Effector CD8-positive, alpha-beta T cell (primary cell): ENCODE data around the gene CXCR4.
A peak's percentile ranks its signal among the peaks of the same experiment; 100 is the strongest.

Experiments
- DNase-seq: peaks from one replicate; lab custom pipeline; 2025; lab: John Stamatoyannopoulos, UW

CXCR4 gene

GRCh38 chr2:136131961-136132824, 14.2 kb upstream of the CXCR4 start:
- peak; percentile 62 for DNase-seq

- DNase-seq: peak; percentile 27
Observed at GRCh38 chr2:136131484-136131960, 13.6 kb upstream of the CXCR4 start.

- no peak for DNase-seq
Observed at GRCh38 chr2:136130511-136130910, 12.6 kb upstream of the CXCR4 start.

- DNase-seq: no peak
Observed at GRCh38 chr2:136130045-136130444, 12.1 kb upstream of the CXCR4 start.

DNA sequence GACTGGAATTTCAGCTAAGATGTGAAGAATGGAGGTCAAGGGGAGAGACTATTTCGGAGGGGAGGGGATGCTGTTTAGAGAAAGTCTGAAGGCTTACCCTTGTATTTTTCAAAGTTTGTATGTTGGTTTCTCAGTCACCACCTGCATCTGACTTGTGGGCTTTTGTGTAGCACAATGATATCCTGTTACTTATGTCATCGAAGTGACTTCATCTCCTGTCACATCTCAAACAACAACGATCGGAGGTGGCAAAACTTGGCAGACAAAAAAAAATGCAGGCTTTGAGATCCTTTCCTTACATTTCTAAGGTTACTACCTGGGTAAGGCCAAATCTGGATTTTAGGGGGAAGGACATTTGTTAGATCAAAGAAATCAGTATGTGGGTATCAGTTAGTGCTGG, 11.7 kb upstream of the CXCR4 start:
- DNase-seq: peak; percentile 8

GRCh38 chr2:136128905-136129304, 11.0 kb upstream of the CXCR4 start:
- DNase-seq: no peak

GRCh38 chr2:136128366-136128765, 10.4 kb upstream of the CXCR4 start:
- DNase-seq: no peak

DNA sequence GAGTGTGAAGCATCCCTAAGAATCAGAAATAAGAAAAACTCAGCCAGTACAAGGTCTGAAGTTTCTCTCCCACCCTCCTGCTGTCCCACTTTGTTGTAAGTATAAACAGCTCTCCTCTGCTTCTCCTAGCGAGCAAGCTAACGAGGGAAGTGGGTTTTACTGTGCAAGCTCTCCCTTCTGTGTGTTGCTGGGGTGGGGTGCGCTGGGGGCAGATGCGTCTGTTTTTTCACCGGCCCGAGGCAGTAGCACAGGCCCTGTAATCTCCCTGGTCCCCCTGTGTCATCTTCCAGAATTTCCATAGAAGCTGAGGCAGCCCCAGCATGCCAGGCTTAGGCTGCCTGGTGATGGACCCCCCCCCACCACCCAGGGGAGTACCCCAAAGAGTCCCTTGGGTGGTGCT, 9.4 kb upstream of the CXCR4 start:
- no peak for DNase-seq

DNA sequence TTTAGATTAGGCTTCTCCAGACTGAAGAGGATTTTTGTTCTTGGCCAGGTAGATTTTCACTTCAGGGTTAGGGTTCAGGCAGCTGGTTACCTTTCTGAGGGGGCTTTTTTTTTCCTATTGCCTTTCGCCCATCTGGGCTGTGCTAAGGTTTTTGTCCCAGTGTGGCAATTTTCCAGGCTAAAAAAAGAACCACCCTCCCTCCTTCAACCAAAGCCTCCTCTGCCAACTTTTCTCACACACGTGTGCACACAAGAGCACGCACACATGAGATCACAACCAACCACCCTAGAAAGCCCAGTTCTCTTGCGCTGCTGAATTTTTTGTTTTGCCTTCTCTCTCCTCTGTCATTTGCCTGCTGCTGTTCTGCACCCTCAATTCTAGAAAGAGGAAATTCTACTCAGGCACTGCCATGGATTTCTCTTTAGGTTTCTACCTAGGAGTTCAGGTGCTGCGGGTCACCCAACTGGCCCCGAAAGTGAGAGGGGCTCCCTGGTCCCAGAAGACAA, 8.5 kb upstream of the CXCR4 start:
- no peak for DNase-seq

GRCh38 chr2:136126021-136126420, 8.1 kb upstream of the CXCR4 start:
- DNase-seq: no peak

GRCh38 chr2:136125236-136125635, 7.3 kb upstream of the CXCR4 start:
- DNase-seq: no peak

DNA sequence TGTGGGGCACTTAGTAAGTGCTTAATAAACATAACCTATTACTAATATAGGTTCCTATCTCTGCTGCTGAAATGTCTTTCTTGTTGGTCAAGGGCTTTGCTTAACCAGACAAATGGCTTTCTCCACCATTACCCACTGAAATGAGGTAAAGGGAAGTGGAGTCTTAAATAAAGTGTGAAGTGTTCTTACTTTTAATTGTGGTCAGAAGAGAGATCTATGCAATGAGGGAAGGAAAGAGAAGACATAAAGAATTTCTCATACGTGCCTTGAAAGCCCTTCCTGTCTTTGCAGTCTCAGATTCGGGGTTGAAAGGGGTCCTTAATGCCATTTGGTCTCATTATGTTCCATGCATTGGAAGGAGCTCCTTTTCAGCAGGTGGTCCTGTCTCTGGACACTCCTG, 6.9 kb upstream of the CXCR4 start:
- DNase-seq: no peak

- no peak for DNase-seq
Observed at GRCh38 chr2:136122661-136123060, 4.7 kb upstream of the CXCR4 start.

DNA sequence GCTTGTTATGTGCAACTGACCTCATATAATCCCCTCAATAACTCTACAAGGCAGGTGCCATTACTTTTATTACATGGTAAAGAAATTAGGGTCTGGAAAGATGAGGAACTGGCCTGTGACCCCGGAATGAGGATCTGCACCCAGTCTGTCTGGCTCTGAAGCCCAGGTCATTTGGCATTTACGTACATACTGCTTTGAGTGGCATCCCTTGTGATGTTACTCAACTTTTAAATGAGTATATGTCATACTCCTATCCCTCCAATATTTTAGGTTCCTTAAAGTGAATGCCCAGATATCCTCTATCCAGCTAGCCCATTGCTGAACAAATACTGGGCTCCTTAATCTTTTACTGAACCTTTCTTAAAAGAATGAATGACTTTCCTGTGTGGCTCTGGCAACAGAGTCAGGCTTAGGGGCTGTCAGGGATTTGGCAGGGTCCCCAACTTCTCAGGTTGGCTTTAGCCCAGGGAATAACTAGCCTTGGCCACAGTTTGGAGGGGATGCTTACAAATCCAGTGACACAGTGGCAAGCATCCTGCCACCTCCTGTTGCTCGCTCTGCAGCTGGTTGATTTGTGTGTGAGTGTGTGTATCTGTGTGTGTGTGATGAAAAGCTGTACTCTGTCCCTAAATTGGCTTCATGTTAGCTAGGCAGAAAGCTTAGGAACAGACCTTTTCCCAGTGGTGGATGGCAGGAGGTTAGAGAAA, 3.4 kb upstream of the CXCR4 start:
- DNase-seq: no peak

- DNase-seq: no peak
Observed at GRCh38 chr2:136119717-136120675, 2.0 kb upstream of the CXCR4 start.

DNA sequence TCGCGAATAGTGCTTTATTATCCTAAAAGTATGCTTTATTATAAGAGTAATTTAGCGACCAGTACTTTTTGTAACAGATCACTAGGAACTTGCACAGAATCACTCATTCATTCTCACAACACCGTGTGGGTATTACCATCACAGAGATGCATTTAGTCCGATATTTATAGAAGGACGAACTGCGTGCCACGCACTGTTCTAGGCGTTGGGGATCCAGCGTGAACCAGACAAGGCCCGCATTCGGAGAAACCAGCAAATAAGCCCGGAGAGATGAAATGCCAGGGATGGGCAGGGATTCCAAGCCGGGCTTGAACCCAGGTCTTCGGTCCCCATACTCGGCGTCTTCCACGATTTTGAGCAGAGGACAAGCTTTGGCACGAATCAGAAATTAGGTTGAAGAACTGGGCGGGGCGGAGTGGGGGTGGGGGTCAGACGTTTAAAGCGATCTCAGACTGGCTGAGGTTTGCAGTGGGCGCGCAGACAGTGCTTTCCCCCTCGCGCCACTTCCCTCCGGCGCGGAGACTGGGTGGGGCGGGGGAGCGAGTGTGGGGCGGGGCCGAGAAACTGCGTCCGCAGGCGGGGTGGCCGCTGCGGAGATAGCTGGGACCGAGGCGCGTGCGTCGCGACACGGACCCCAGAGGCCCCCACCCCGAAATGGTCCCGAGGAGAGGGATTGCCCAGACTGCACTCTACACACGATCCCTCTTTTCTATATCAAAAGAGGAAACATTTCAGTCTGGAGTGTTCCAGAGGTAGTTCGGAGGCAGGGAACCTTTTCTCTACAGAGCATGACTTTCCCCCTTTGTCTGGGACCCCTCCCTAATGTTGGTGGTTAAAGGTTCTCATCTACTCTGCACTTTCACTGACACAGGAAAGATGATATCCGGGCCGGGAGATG, 1.1 kb upstream of the CXCR4 start:
- peak; percentile 76 for DNase-seq

GRCh38 chr2:136117391-136117841, 533 bp downstream of the CXCR4 start:
- DNase-seq: peak; percentile 45

DNA sequence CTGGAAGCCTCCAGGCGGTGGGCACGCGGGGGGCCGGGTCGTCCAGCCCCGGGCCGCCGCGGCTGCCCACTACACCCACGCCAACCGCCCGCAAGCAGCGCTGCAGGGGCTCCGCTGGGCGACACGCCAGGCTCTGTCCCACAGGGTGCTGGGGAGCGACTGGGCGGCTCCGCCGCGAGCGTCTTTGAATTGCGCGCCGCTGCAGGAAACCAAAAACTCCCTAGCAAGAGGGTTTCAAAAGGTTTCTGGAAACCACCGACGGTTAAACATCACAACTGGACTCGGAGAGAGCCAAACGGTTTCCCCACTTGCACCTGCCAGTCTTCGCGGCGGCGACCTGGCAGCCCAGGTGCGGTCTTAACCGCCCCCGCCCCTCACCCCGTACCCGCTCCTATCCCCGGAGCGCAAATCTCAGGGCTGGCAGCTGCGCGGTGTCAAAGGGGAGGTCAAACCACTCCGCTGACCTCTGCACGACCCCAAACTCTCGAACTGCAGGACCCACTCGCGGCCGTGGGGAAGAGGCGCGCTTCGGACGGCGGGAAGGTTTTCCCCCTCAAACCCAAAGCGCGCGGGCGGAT, 1.0 kb downstream of the CXCR4 start:
- DNase-seq: peak; percentile 49

GRCh38 chr2:136116151-136116812, 1.7 kb downstream of the CXCR4 start:
- DNase-seq: peak; percentile 86
